Heart left ventricle (tissue), 13 donors: ENCODE measurements around the gene SLC52A3.

ENCODE experiments used
- POLR2A ChIP-seq, 2 donors: fragments of 450-650 bp; IDR thresholded peaks; one replicate each; pipeline ENCODE4 v1.6.1; 2017; ENCODE audit warnings: antibody characterized with exemption in 2 of 2, mild to moderate bottlenecking in 2 of 2, moderate library complexity in 2 of 2
- TF ChIP-seq, protein P1 (sequence below), 12 donors: fragments of 200-600 bp; sonication (generic) in 4 of 12; IDR thresholded peaks; one replicate each; pipeline versions ENCODE4 v1.5.0 to v1.8.0; 2018 to 2022; ENCODE audit warnings: antibody characterized with exemption in 12 of 12, mild to moderate bottlenecking in 5 of 12
- donor health status: ischemic (EF 13 %, LVEDD 7.1; RV severe dilation, severe dysfunction).
- donor health status: DM: no; HTN: yes; CAD: no.
- donor health status: DM: no; HTN: no; CAD: no.
- donor health status: ischemic (EF 25% LVEDD 6.9; RV normal size, moderate dysfunction).
- donor health status: ischemic (EF 25% LVEDD 5.7; RV mildly dilated, moderate dysfunction).
- donor health status: ischemic (EF 35%, LVEDD 5.7; RV mildly dilated, moderate dysfunction).
- donor health status: nonischemic (EF 11% LVEDD 7.7; RV severe dilation, severe dysfunction).
- donor health status: DM: yes; HTN: yes; CAD: no.
- donor health status: PGD.
- donor health status: ischemic (EF 29% LVEDD 5.4; RV normal size, mild dysfunction).
- donor health status: nonischemic (EF 23%, LVEDD 6.1; RV moderate dilation, normal function).

GRCh38 chr20:792248-792647 lies 23.9 kb upstream of the SLC52A3 start:
- TF ChIP-seq, protein P1, sequence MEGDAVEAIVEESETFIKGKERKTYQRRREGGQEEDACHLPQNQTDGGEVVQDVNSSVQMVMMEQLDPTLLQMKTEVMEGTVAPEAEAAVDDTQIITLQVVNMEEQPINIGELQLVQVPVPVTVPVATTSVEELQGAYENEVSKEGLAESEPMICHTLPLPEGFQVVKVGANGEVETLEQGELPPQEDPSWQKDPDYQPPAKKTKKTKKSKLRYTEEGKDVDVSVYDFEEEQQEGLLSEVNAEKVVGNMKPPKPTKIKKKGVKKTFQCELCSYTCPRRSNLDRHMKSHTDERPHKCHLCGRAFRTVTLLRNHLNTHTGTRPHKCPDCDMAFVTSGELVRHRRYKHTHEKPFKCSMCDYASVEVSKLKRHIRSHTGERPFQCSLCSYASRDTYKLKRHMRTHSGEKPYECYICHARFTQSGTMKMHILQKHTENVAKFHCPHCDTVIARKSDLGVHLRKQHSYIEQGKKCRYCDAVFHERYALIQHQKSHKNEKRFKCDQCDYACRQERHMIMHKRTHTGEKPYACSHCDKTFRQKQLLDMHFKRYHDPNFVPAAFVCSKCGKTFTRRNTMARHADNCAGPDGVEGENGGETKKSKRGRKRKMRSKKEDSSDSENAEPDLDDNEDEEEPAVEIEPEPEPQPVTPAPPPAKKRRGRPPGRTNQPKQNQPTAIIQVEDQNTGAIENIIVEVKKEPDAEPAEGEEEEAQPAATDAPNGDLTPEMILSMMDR (IDR thresholded peaks at IDR 0.05) = no peak
- no peak for TF ChIP-seq POLR2A (IDR thresholded peaks at IDR 0.05)
